Lower leg skin (tissue), 3 donors: ENCODE measurements around the gene TXNDC16.

Source experiments
- CTCF ChIP-seq, 3 donors: fragments of 450-650 bp; IDR thresholded peaks; one replicate each; pipeline ENCODE4 v1.5.1; 2016; ENCODE audit warnings: antibody characterized with exemption in 3 of 3, mild to moderate bottlenecking in 3 of 3, moderate library complexity in 2 of 3
- POLR2A ChIP-seq, 2 donors: fragments of 450-650 bp; IDR thresholded peaks; one replicate each; pipeline ENCODE4 v1.6.1; 2016 to 2017; ENCODE audit warnings: antibody characterized with exemption in 2 of 2, mild to moderate bottlenecking in 1 of 2, moderate library complexity in 1 of 2

GRCh38 chr14:52434955-52435354, 117.3 kb downstream of the TXNDC16 start:
- TF ChIP-seq CTCF (IDR thresholded peaks at IDR 0.05) (no peak), POLR2A (IDR thresholded peaks at IDR 0.05) (no peak)
